HepG2 (cell line): ENCODE results near the gene METTL13. TPM values are rescaled to one million over a fixed set of nuclear protein-coding genes. Genes with fewer than 3 reads are reported as not detected.
A peak's percentile ranks its signal among the peaks of the same experiment; 100 is the strongest.

Experiments
- ATF1 ChIP-seq: IDR thresholded peaks from 2 replicates; pipeline ENCODE4 v1.6.1; 2016; ENCODE audit warnings: mild to moderate bottlenecking, control low read depth
- IKZF4 ChIP-seq: sonication (generic); formaldehyde crosslinking; IDR thresholded peaks from 2 replicates; pipeline ENCODE4 v1.5.1; 2020; ENCODE audit warnings: borderline replicate concordance, mild to moderate bottlenecking, low read depth, missing genetic modification reagents; ENCODE audit errors: not compliant biosample characterization
- RERE ChIP-seq: IDR thresholded peaks from 2 replicates; pipeline ENCODE4 v1.6.1; 2016; ENCODE audit warnings: low read depth, missing genetic modification reagents, missing compliant biosample characterization
- RFX1 ChIP-seq: fragments of 450-650 bp; IDR thresholded peaks from 2 replicates; pipeline ENCODE4 v1.6.1; 2017
- SAP130 ChIP-seq: IDR thresholded peaks from 2 replicates; pipeline ENCODE4 v1.6.1; 2016; ENCODE audit warnings: low read depth
- SMYD3 ChIP-seq: sonication (generic); formaldehyde crosslinking; IDR thresholded peaks from 2 replicates; pipeline ENCODE4 v1.8.1; 2023; ENCODE audit warnings: mild to moderate bottlenecking, missing genetic modification reagents
- SP2 ChIP-seq: sonication (generic); formaldehyde crosslinking; IDR thresholded peaks from 2 replicates; pipeline ENCODE4 v1.5.1; 2020; ENCODE audit warnings: mild to moderate bottlenecking, missing genetic modification reagents
- THRA ChIP-seq: sonication (generic); formaldehyde crosslinking; IDR thresholded peaks from 2 replicates; pipeline ENCODE4 v1.4.0; 2020; ENCODE audit warnings: missing genetic modification reagents, borderline replicate concordance
- ZEB1 ChIP-seq: IDR thresholded peaks from 2 replicates; pipeline ENCODE4 v1.6.1; 2012; ENCODE audit warnings: mild to moderate bottlenecking, low read depth, inconsistent platforms; ENCODE audit not compliant: insufficient replicate concordance
- ZHX1 ChIP-seq: sonication (generic); formaldehyde crosslinking; IDR thresholded peaks from 2 replicates; pipeline ENCODE4 v1.8.1; 2022; ENCODE audit warnings: low read depth, mild to moderate bottlenecking, missing genetic modification reagents
- ZNF12 ChIP-seq: sonication (generic); formaldehyde crosslinking; IDR thresholded peaks from 2 replicates; pipeline ENCODE4 v1.5.0; 2020; ENCODE audit warnings: missing genetic modification reagents
- ZNF33A ChIP-seq: sonication (generic); formaldehyde crosslinking; IDR thresholded peaks from 2 replicates; pipeline ENCODE4 v1.5.1; 2020; ENCODE audit warnings: missing genetic modification reagents, mild to moderate bottlenecking, moderate library complexity, borderline replicate concordance
- ZNF562 ChIP-seq: sonication (generic); formaldehyde crosslinking; IDR thresholded peaks from 2 replicates; pipeline ENCODE4 v1.8.0; 2022; ENCODE audit warnings: missing genetic modification reagents, borderline replicate concordance
- ZNF605 ChIP-seq: sonication (generic); formaldehyde crosslinking; IDR thresholded peaks from 2 replicates; pipeline ENCODE4 v1.8.0; 2022; ENCODE audit warnings: mild to moderate bottlenecking, missing genetic modification reagents
- ZNF687 ChIP-seq: sonication (generic); formaldehyde crosslinking; IDR thresholded peaks from 2 replicates; pipeline ENCODE4 v1.5.1; 2020; ENCODE audit warnings: mild to moderate bottlenecking, missing genetic modification reagents, moderate library complexity
- polyA plus RNA-seq, 8 experiments: library from polyadenylated mRNA; depleted of rRNA in 3 of 8; stranded (reverse) in 7 of 8; unstranded in 1 of 8; fragments of >200 nt; fragmentation: Illumina TruSeq in 4 of 8; extraction: Trizol in 4 of 8; gene quantifications; 2 replicates each; pipeline versions ENCODE4 v1.2.1 to v1.2.3, GENCODE V29; 2011 to 2016; ENCODE audit warnings: low read depth in 4 of 8, missing spikeins in 1 of 8, mixed read lengths in 1 of 8; ENCODE audit not compliant: insufficient read depth in 1 of 8
- total RNA-seq, 5 experiments: library from RNA; depleted of rRNA; stranded (reverse); fragments of >200 nt; fragmentation: Illumina TruSeq; extraction: Trizol; gene quantifications; 2 replicates each; pipeline ENCODE4 v1.2.3, GENCODE V29; 2016; ENCODE audit warnings: low read depth in 1 of 5

METTL13 gene
- total and polyA plus RNA-seq, 2 of the 13 experiments (the other 11 are each of a cell fraction or from before 2014, with no cell fraction given): 18.6 to 22.8 TPM

GRCh38 chr1:171741872-171742576 lies 39.4 kb upstream of the METTL13 start, which contains the start of gene VAMP4 (continued):
- TF ChIP-seq ZNF687 (CRISPR knock-in tag) (peak; percentile 87), ZEB1 (peak; percentile 65), ZNF33A (CRISPR knock-in tag) (no peak), ZHX1 (CRISPR knock-in tag) (peak; percentile 81; the same call in 1 of the 2 replicates), SP2 (CRISPR knock-in tag) (peak; percentile 57; the same call in 1 of the 2 replicates), IKZF4 (CRISPR knock-in tag) (no peak), SAP130 (CRISPR knock-in tag) (peak; percentile 81), THRA (CRISPR knock-in tag) (0 out of 2 replicates have a peak, but pooled peaks have one; percentile 35), ZNF562 (no peak), RERE (no peak), ZNF605 (CRISPR knock-in tag) (peak; percentile 74), RFX1 (no peak), ZNF12 (0 out of 2 replicates have a peak, but pooled peaks have one; percentile 18), SMYD3 (no peak), ATF1 (CRISPR knock-in tag) (no peak)
